ENCODE results near the gene SHTN1. TPM values are rescaled to one million over a fixed set of nuclear protein-coding genes. Genes with fewer than 3 reads are reported as not detected.
A peak's percentile ranks its signal among the peaks of the same experiment; 100 is the strongest.

The SHTN1 gene
- total RNA-seq, 1 experiment from 2014 or later = 67.8 TPM

DNA sequence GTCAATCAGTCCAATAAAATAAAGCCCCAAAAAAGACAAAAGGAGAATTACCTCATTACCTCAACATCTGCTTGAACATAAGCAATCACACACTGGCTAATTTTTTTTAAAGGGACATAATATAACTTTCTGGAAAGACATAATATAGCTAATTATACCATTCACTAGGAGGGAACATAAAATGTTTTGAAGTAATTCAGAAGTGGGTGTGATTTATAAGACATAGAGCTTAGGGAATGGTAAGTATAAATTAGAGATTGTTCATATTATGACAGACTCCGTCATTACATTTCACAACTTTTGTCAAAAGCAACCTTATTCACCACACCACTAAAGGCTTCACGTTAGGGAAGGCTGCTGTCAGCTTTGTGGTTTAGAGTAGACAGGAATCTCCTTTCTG, 3.8 kb downstream of the SHTN1 start:
- Histone ChIP-seq H3K27ac (ENCODE audit: low read length) (no peak overlapping the region), H3K4me3 (ENCODE audit: low read depth in 2 of 2, low read length in 2 of 2) (no peak overlapping the region), H3K27me3 (ENCODE audit: control insufficient read depth, insufficient read depth, low read length) (no peaks in the 10 kb centered on the region), H3K9me3 (ENCODE audit: control insufficient read depth, insufficient read depth, low read depth, low read length) (no peaks in the 10 kb centered on the region), H3K4me1 (ENCODE audit: control insufficient read depth, insufficient read depth, low read length) (peaks cover 19% of the 10 kb centered on the region), H3K36me3 (ENCODE audit: control insufficient read depth, insufficient read depth, low read length) (no peaks in the 10 kb centered on the region)
- ChIA-PET POLR2A (no interaction called here), CTCF (no interaction called here)
- TF ChIP-seq CTCF (IDR thresholded peaks at IDR 0.05) (no peak), SIN3A (IDR thresholded peaks at IDR 0.05; ENCODE audit: borderline replicate concordance, insufficient read depth, low read depth, low read length) (no peak), POLR2AphosphoS5 (IDR thresholded peaks at IDR 0.05; ENCODE audit: low read depth, low read length) (no peak), TCF7L2 (IDR thresholded peaks at IDR 0.05; ENCODE audit: low read depth, low read length) (no peak)
- TF ChIP-seq, protein P1, sequence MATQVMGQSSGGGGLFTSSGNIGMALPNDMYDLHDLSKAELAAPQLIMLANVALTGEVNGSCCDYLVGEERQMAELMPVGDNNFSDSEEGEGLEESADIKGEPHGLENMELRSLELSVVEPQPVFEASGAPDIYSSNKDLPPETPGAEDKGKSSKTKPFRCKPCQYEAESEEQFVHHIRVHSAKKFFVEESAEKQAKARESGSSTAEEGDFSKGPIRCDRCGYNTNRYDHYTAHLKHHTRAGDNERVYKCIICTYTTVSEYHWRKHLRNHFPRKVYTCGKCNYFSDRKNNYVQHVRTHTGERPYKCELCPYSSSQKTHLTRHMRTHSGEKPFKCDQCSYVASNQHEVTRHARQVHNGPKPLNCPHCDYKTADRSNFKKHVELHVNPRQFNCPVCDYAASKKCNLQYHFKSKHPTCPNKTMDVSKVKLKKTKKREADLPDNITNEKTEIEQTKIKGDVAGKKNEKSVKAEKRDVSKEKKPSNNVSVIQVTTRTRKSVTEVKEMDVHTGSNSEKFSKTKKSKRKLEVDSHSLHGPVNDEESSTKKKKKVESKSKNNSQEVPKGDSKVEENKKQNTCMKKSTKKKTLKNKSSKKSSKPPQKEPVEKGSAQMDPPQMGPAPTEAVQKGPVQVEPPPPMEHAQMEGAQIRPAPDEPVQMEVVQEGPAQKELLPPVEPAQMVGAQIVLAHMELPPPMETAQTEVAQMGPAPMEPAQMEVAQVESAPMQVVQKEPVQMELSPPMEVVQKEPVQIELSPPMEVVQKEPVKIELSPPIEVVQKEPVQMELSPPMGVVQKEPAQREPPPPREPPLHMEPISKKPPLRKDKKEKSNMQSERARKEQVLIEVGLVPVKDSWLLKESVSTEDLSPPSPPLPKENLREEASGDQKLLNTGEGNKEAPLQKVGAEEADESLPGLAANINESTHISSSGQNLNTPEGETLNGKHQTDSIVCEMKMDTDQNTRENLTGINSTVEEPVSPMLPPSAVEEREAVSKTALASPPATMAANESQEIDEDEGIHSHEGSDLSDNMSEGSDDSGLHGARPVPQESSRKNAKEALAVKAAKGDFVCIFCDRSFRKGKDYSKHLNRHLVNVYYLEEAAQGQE (IDR thresholded peaks at IDR 0.05; ENCODE audit: insufficient read depth in 1 of 2, low read depth in 2 of 2, low read length in 1 of 2) = no peak
- no TSS peak for BruUV-seq (replicated peaks)
- in situ Hi-C loops (cut with HindIII; ENCODE audit: low pct_unique_long_range_greater_than_20kb, low sequenced_read_pairs) = no loop called here
- no peak for DNase-seq (ENCODE audit: low read depth, low spot score)
- ATAC-seq = no peak
- intact Hi-C loops (cut with micrococcal nuclease; ENCODE audit: unreplicated experiment) = no loop called here

DNA sequence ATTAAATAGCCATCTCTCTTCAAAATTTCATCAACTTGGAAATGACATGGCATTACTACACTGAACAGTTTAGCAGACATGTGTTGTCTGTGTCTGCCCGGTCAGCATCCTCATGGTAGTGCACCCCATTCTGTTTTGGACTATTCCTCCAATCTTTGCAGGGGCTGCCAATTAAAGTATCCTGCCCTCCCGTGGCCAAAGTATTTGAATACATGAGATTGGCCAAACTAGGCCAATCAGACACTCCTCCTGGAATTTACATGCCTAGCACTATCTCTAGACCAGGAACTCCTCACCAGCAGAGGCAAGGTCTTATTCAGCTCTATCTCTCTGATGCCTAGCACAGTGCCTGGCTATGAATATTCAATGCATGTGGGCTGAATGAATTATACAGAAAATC, 4.4 kb downstream of the SHTN1 start:
- intact Hi-C loops (cut with micrococcal nuclease; ENCODE audit: unreplicated experiment) = no loop called here
- in situ Hi-C loops (cut with HindIII; ENCODE audit: low pct_unique_long_range_greater_than_20kb, low sequenced_read_pairs) = no loop called here
- Histone ChIP-seq H3K27me3 (ENCODE audit: control insufficient read depth, insufficient read depth, low read length) (no peaks in the 10 kb centered on the region), H3K9me3 (ENCODE audit: control insufficient read depth, insufficient read depth, low read depth, low read length) (no peaks in the 10 kb centered on the region), H3K4me3 (ENCODE audit: low read depth in 2 of 2, low read length in 2 of 2) (no peak overlapping the region), H3K36me3 (ENCODE audit: control insufficient read depth, insufficient read depth, low read length) (no peaks in the 10 kb centered on the region), H3K4me1 (ENCODE audit: control insufficient read depth, insufficient read depth, low read length) (peaks cover 19% of the 10 kb centered on the region), H3K27ac (ENCODE audit: low read length) (no peak overlapping the region)
- no peak for TF ChIP-seq SIN3A (IDR thresholded peaks at IDR 0.05; ENCODE audit: borderline replicate concordance, insufficient read depth, low read depth, low read length)
- no peak for TF ChIP-seq TCF7L2 (IDR thresholded peaks at IDR 0.05; ENCODE audit: low read depth, low read length)
- TF ChIP-seq, protein P1 (IDR thresholded peaks at IDR 0.05; ENCODE audit: insufficient read depth in 1 of 2, low read depth in 2 of 2, low read length in 1 of 2) = no peak
- peak; percentile 23 for TF ChIP-seq CTCF (IDR thresholded peaks at IDR 0.05)
- ChIA-PET POLR2A (no interaction called here), CTCF (no interaction called here)
- BruUV-seq (replicated peaks) = no TSS peak
- DNase-seq (ENCODE audit: low read depth, low spot score) (no peak), ATAC-seq (no peak)
